CD8-positive, alpha-beta memory T cell (primary cell): ENCODE results near the gene YWHAG. TPM values are rescaled to one million over a fixed set of nuclear protein-coding genes. Genes with fewer than 3 reads are reported as not detected.
"Not testable (repeated sequence)": the region's sequence is repeated elsewhere in the genome, so short reads cannot be mapped to it uniquely, and the experiment has no call there.

ENCODE experiments used
- CTCF ChIA-PET: fragments of 350-600 bp; sonication (Branson Sonifier 250); formaldehyde crosslinking; loops from one replicate; lab custom pipeline; 2021; ENCODE audit warnings: antibody characterized with exemption; lab: Charles Lee
- POLR2A ChIA-PET: fragments of 350-600 bp; sonication (Branson Sonifier 250); formaldehyde crosslinking; loops from one replicate; lab custom pipeline; 2021; ENCODE audit warnings: antibody characterized with exemption; lab: Charles Lee
- DNase-seq, 5 donors: peaks; one replicate each; pipeline versions ENCODE4 v3.0.0 to v3.0.0-alpha.2; 2020 to 2022; ENCODE audit warnings: mixed read lengths in 1 of 5
- H3K27ac ChIP-seq: one replicate; pipeline ENCODE4 v1.7.0; 2013; ENCODE audit warnings: low read depth, mild to moderate bottlenecking, low read length, moderate library complexity
- H3K27me3 ChIP-seq: 2 replicates; pipeline ENCODE4 v1.7.0; 2013; ENCODE audit warnings: low read length, mild to moderate bottlenecking; ENCODE audit not compliant: insufficient read depth, poor library complexity, severe bottlenecking
- H3K36me3 ChIP-seq: 2 replicates; pipeline ENCODE4 v1.7.0; 2013; ENCODE audit warnings: mild to moderate bottlenecking, low read length, moderate library complexity; ENCODE audit not compliant: insufficient read depth
- H3K4me1 ChIP-seq: 2 replicates; pipeline ENCODE4 v1.7.0; 2013; ENCODE audit warnings: mild to moderate bottlenecking, low read length, moderate library complexity; ENCODE audit not compliant: insufficient read depth
- H3K4me3 ChIP-seq: 2 replicates; pipeline ENCODE4 v1.7.0; 2013; ENCODE audit warnings: mild to moderate bottlenecking, low read length
- H3K9me3 ChIP-seq: 2 replicates; pipeline ENCODE4 v1.7.0; 2013; ENCODE audit warnings: mild to moderate bottlenecking, low read length
- H3K27ac Mint-ChIP-seq, 8 donors: one replicate each; pipeline ENCODE4 v1.8.0; 2020 to 2021; ENCODE audit warnings: mixed read lengths in 8 of 8, mild to moderate bottlenecking in 6 of 8, inconsistent platforms in 3 of 8, moderate library complexity in 3 of 8
- H3K27me3 Mint-ChIP-seq, 2 donors: one replicate each; pipeline ENCODE4 v1.8.0; 2020 to 2021; ENCODE audit warnings: mixed read lengths in 2 of 2, mild to moderate bottlenecking in 1 of 2, moderate library complexity in 1 of 2
- H3K36me3 Mint-ChIP-seq, 3 donors: one replicate each; pipeline ENCODE4 v1.8.0; 2020 to 2021; ENCODE audit warnings: mixed read lengths in 3 of 3, inconsistent platforms in 1 of 3, mild to moderate bottlenecking in 1 of 3
- H3K4me1 Mint-ChIP-seq, 3 donors: one replicate each; pipeline ENCODE4 v1.8.0; 2020 to 2021; ENCODE audit warnings: mixed read lengths in 3 of 3, inconsistent platforms in 1 of 3, mild to moderate bottlenecking in 1 of 3
- H3K4me3 Mint-ChIP-seq, 7 donors: one replicate each; pipeline ENCODE4 v1.8.0; 2020 to 2021; ENCODE audit warnings: mixed read lengths in 7 of 7, mild to moderate bottlenecking in 6 of 7, moderate library complexity in 4 of 7, inconsistent platforms in 2 of 7
- H3K9me3 Mint-ChIP-seq, 5 donors: one replicate each; pipeline ENCODE4 v1.8.0; 2020 to 2022; ENCODE audit warnings: mixed read lengths in 5 of 5, mild to moderate bottlenecking in 3 of 5, moderate library complexity in 2 of 5, inconsistent platforms in 1 of 5
- polyA plus RNA-seq: library from polyadenylated mRNA; unstranded; fragments of 300-500 nt; fragmentation: Illumina TruSeq; gene quantifications from one replicate; pipeline ENCODE4 v1.2.3, GENCODE V29; 2021
- total RNA-seq, 2 experiments: library from RNA; stranded (reverse); gene quantifications; one replicate each; pipeline ENCODE4 v1.2.3, GENCODE V29; 2021

The YWHAG gene
- total and polyA plus RNA-seq, 3 experiments from 2014 or later = 2.1 to 151 (median 149) TPM

GRCh38 chr7:76317782-76318487, 40.9 kb downstream of the YWHAG start:
- Mint-ChIP-seq H3K4me3 (peak overlapping the region; percentile 89 to 99 (median 93)), H3K36me3 (peaks cover 0 to 7% (median 0%) of the 10 kb centered on the region in 3 donors), H3K4me1 (peaks cover 19 to 31% (median 29%) of the 10 kb centered on the region in 3 donors), H3K9me3 (no peaks in the 10 kb centered on the region), H3K27ac (peak overlapping the region; percentile 91 to 99 (median 96)), H3K27me3 (no peaks in the 10 kb centered on the region)
- Histone ChIP-seq H3K9me3 (no peaks in the 10 kb centered on the region), H3K27me3 (no peaks in the 10 kb centered on the region), H3K4me3 (peak overlapping the region; percentile 75), H3K4me1 (peaks cover 30% of the 10 kb centered on the region), H3K36me3 (no peaks in the 10 kb centered on the region), H3K27ac (peak overlapping the region; percentile 95)
- ChIA-PET CTCF (interaction anchor here (1.1 to 6.7 kb wide), 9 partner anchors 14 to 152 kb away, joined by 3 to 52 read pairs (median 10); partner anchors contain the start of gene YWHAG), POLR2A (interaction anchor here (0.6 to 3.8 kb wide), 8 partner anchors 9 to 152 kb away, joined by 3 to 62 read pairs (median 3); partner anchors contain the start of gene YWHAG)
- DNase-seq = peak; percentile 94 to 97 (median 96)

- Mint-ChIP-seq H3K9me3 (no peaks in the 10 kb centered on the region), H3K36me3 (peaks cover 0 to 7% (median 0%) of the 10 kb centered on the region in 3 donors), H3K4me1 (peaks cover 19 to 31% (median 29%) of the 10 kb centered on the region in 3 donors), H3K27ac (peak overlapping the region; percentile 87 to 99 (median 95)), H3K27me3 (no peaks in the 10 kb centered on the region), H3K4me3 (peak overlapping the region; percentile 89 to 99 (median 93))
- ChIA-PET POLR2A (interaction anchor here (0.8 to 3.8 kb wide), 4 partner anchors 10 to 43 kb away, joined by 3 to 62 read pairs (median 4); partner anchors contain the start of gene YWHAG), CTCF (interaction anchor here (1.1 to 6.7 kb wide), 8 partner anchors 14 to 139 kb away, joined by 3 to 70 read pairs (median 18); partner anchors contain the start of gene YWHAG)
- no peaks in the 10 kb centered on the region for H3K27me3 ChIP-seq
- DNase-seq = peak in 1 of 5 donors; percentile 51
- peak overlapping the region; percentile 75 for H3K4me3 ChIP-seq
- H3K36me3 ChIP-seq = no peaks in the 10 kb centered on the region
- H3K4me1 ChIP-seq = peaks cover 30% of the 10 kb centered on the region
- H3K27ac ChIP-seq = peak overlapping the region; percentile 95
- H3K9me3 ChIP-seq = no peaks in the 10 kb centered on the region
Measured at GRCh38 chr7:76316984-76317781, 41.6 kb downstream of the YWHAG start.

GRCh38 chr7:76315364-76315763, 43.4 kb downstream of the YWHAG start:
- Mint-ChIP-seq H3K9me3 (no peaks in the 10 kb centered on the region), H3K27ac (peak overlapping the region in 1 of 8 donors; percentile 23), H3K27me3 (no peaks in the 10 kb centered on the region), H3K36me3 (peaks cover 0 to 7% (median 0%) of the 10 kb centered on the region in 3 donors), H3K4me1 (peaks cover 19 to 29% (median 27%) of the 10 kb centered on the region in 3 donors), H3K4me3 (no peak overlapping the region)
- Histone ChIP-seq H3K27ac (no peak overlapping the region), H3K4me1 (peaks cover 30% of the 10 kb centered on the region), H3K9me3 (no peaks in the 10 kb centered on the region), H3K4me3 (no peak overlapping the region), H3K36me3 (no peaks in the 10 kb centered on the region), H3K27me3 (no peaks in the 10 kb centered on the region)
- ChIA-PET POLR2A (interaction anchor here (0.8 to 0.9 kb wide), 2 partner anchors 49 to 137 kb away, joined by 3 to 4 read pairs; no protein-coding TSS in a partner anchor), CTCF (interaction anchor here (1.8 to 6.7 kb wide), 6 partner anchors 11 to 139 kb away, joined by 5 to 70 read pairs (median 39); partner anchors contain the start of gene HSPB1)
- no peak for DNase-seq

- H3K27me3 ChIP-seq, H3K4me3 ChIP-seq, H3K36me3 Mint-ChIP-seq, H3K36me3 ChIP-seq, DNase-seq, H3K9me3 ChIP-seq, H3K9me3 Mint-ChIP-seq, H3K27ac ChIP-seq, H3K27me3 Mint-ChIP-seq: not testable (repeated sequence)
- ChIA-PET CTCF (interaction anchor here (0.6 to 6.7 kb wide), 18 partner anchors 8 to 281 kb away, joined by 3 to 70 read pairs (median 6); partner anchors contain the start of genes HSPB1 and YWHAG), POLR2A (interaction anchor here (0.6 kb wide), 1 partner anchor 358 kb away, joined by 4 read pairs; no protein-coding TSS in a partner anchor)
- H3K4me1 ChIP-seq = peaks cover 28% of the 10 kb centered on the region
- H3K4me1 Mint-ChIP-seq = peaks cover 19 to 25% (median 23%) of the 10 kb centered on the region in 3 donors
- peak overlapping the region in 1 of 8 donors; percentile 10 for H3K27ac Mint-ChIP-seq
- peak overlapping the region in 2 of 7 donors; percentile 59 to 64 for H3K4me3 Mint-ChIP-seq
Measured at GRCh38 chr7:76314740-76315139, 44.1 kb downstream of the YWHAG start.

- peaks cover 18 to 23% (median 22%) of the 10 kb centered on the region in 3 donors for H3K4me1 Mint-ChIP-seq
- Histone ChIP-seq H3K4me1 (peaks cover 22% of the 10 kb centered on the region), H3K27ac (no peak overlapping the region), H3K4me3 (no peak overlapping the region), H3K9me3 (no peaks in the 10 kb centered on the region), H3K36me3 (no peaks in the 10 kb centered on the region), H3K27me3 (no peaks in the 10 kb centered on the region)
- H3K27ac Mint-ChIP-seq = peak overlapping the region in 4 of 8 donors; percentile 10 to 68 (median 64)
- no peaks in the 10 kb centered on the region for H3K9me3 Mint-ChIP-seq
- POLR2A ChIA-PET = interaction anchor here (0.6 kb wide), 1 partner anchor 357 kb away, joined by 4 read pairs; no protein-coding TSS in a partner anchor
- H3K27me3 Mint-ChIP-seq = no peaks in the 10 kb centered on the region
- DNase-seq = peak; percentile 90 to 96 (median 94)
- CTCF ChIA-PET = interaction anchor here (0.6 to 6.7 kb wide), 28 partner anchors 8 to 1018 kb away, joined by 3 to 70 read pairs (median 3); partner anchors contain the start of genes HSPB1 and YWHAG
- H3K36me3 Mint-ChIP-seq = peaks cover 0 to 7% (median 0%) of the 10 kb centered on the region in 3 donors
- H3K4me3 Mint-ChIP-seq = peak overlapping the region in 3 of 7 donors; percentile 37 to 64 (median 59)
Measured at GRCh38 chr7:76314042-76314721, 44.6 kb downstream of the YWHAG start.

- H3K27me3 ChIP-seq, H3K4me3 Mint-ChIP-seq, POLR2A ChIA-PET, H3K9me3 Mint-ChIP-seq, H3K36me3 Mint-ChIP-seq, H3K27ac Mint-ChIP-seq, H3K27ac ChIP-seq, H3K4me1 ChIP-seq, H3K9me3 ChIP-seq, H3K27me3 Mint-ChIP-seq, H3K4me1 Mint-ChIP-seq, DNase-seq, H3K4me3 ChIP-seq, H3K36me3 ChIP-seq: not testable (repeated sequence)
- CTCF ChIA-PET = interaction anchor here (0.8 to 5.9 kb wide), 7 partner anchors 10 to 134 kb away, joined by 3 to 44 read pairs (median 4); partner anchors contain the start of gene HSPB1
Measured at GRCh38 chr7:76311838-76312237, 47.0 kb downstream of the YWHAG start.
